ENCODE results near the gene MPPED1. TPM values are rescaled to one million over a fixed set of nuclear protein-coding genes. Genes with fewer than 3 reads are reported as not detected.

Gene MPPED1
- total RNA-seq, 4 donors from 2014 or later: 0.23 to 0.99 (median 0.80) TPM; not detected in 1

DNA sequence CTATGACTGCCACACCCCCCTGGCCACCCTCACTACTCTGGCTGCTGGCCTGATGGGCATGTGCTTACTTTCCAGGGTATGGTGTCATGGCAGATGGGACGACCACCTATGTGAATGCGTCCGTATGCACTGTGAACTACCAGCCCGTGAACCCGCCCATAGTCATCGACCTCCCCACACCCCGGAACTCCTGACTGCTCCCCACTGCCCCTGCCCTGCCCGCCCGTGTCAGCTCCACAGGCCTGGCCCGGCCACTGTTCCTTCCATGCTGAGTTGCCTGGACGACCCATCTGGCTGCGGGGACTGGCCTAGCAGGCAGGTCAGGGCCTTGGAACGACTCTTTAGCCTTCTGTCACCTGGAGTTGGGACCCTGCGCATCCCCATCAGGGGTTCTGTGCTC is 93.6 kb downstream of the MPPED1 start:
- Histone ChIP-seq H3K27me3 (peaks cover 6% of the 10 kb centered on the region), H3K4me1 (no peaks in the 10 kb centered on the region), H3K4me3 (no peak overlapping the region), H3K36me3 (no peaks in the 10 kb centered on the region), H3K27ac (no peak overlapping the region), H3K9me3 (no peaks in the 10 kb centered on the region)
- TF ChIP-seq, protein P1, sequence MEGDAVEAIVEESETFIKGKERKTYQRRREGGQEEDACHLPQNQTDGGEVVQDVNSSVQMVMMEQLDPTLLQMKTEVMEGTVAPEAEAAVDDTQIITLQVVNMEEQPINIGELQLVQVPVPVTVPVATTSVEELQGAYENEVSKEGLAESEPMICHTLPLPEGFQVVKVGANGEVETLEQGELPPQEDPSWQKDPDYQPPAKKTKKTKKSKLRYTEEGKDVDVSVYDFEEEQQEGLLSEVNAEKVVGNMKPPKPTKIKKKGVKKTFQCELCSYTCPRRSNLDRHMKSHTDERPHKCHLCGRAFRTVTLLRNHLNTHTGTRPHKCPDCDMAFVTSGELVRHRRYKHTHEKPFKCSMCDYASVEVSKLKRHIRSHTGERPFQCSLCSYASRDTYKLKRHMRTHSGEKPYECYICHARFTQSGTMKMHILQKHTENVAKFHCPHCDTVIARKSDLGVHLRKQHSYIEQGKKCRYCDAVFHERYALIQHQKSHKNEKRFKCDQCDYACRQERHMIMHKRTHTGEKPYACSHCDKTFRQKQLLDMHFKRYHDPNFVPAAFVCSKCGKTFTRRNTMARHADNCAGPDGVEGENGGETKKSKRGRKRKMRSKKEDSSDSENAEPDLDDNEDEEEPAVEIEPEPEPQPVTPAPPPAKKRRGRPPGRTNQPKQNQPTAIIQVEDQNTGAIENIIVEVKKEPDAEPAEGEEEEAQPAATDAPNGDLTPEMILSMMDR (IDR thresholded peaks at IDR 0.05): no peak
- TF ChIP-seq EP300 (IDR thresholded peaks at IDR 0.05) (no peak), POLR2A (IDR thresholded peaks at IDR 0.05) (no peak), POLR2AphosphoS5 (IDR thresholded peaks at IDR 0.05) (no peak)
- no peak for DNase-seq (ENCODE audit: low spot score in 2 of 2)
- WGBS: 89% methylated on average over 14 of the region's 14 CpGs

DNA sequence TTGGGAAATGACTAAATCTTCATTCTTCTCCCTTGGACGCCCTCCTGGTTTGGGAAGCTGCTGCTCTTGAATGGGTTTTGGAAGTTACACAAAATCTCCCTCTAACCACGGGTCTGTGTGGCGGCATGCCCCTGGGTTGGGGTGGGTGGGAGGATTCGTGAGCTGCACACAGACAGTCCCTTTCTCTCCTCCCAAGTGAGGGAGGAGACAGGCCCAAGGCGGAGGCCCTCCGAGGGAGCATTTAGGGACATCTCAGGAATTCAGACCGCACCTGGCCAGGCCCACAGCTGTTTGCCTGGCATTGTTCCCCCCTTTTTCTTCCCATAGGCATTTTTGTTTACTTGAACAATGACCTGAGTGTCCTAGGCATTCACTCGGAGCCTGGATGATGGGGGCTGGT is 94.1 kb downstream of the MPPED1 start:
- Histone ChIP-seq H3K4me3 (no peak overlapping the region), H3K27ac (no peak overlapping the region), H3K4me1 (no peaks in the 10 kb centered on the region), H3K36me3 (no peaks in the 10 kb centered on the region), H3K9me3 (no peaks in the 10 kb centered on the region), H3K27me3 (peaks cover 6% of the 10 kb centered on the region)
- 69% methylated on average over 8 of the region's 8 CpGs for WGBS
- no peak for DNase-seq (ENCODE audit: low spot score in 2 of 2)
- no peak for TF ChIP-seq EP300 (IDR thresholded peaks at IDR 0.05)
- TF ChIP-seq, protein P1 (IDR thresholded peaks at IDR 0.05): no peak
- TF ChIP-seq POLR2AphosphoS5 (IDR thresholded peaks at IDR 0.05): no peak
- TF ChIP-seq POLR2A (IDR thresholded peaks at IDR 0.05): no peak

DNA sequence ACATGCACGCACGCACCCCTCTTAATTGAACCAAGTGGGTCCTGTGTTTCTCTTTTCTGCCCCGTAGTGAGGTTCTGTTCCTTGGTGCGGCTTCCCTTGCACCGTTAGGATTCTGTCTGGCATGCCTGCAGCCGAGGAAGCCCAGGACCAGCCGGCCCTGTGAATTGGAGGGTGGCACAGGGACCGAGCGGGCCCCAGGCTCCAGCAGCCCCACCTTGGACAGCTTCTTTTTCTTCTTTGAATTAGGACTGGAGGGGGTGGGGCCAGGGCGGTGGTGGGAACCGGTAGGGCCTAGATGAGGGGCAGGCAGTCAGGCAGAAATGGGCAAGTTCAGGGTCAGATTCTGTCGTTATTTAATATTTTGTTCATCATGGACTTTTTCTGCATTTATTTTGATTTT is 94.7 kb downstream of the MPPED1 start:
- TF ChIP-seq, protein P1 (IDR thresholded peaks at IDR 0.05): no peak
- TF ChIP-seq EP300 (IDR thresholded peaks at IDR 0.05): no peak
- TF ChIP-seq POLR2A (IDR thresholded peaks at IDR 0.05): no peak
- TF ChIP-seq POLR2AphosphoS5 (IDR thresholded peaks at IDR 0.05): no peak
- no peak for DNase-seq (ENCODE audit: low spot score in 2 of 2)
- Histone ChIP-seq H3K27ac (no peak overlapping the region), H3K36me3 (no peaks in the 10 kb centered on the region), H3K27me3 (peaks cover 3% of the 10 kb centered on the region), H3K9me3 (no peaks in the 10 kb centered on the region), H3K4me3 (no peak overlapping the region), H3K4me1 (no peaks in the 10 kb centered on the region)
- WGBS: 77% methylated on average over 12 of the region's 12 CpGs

DNA sequence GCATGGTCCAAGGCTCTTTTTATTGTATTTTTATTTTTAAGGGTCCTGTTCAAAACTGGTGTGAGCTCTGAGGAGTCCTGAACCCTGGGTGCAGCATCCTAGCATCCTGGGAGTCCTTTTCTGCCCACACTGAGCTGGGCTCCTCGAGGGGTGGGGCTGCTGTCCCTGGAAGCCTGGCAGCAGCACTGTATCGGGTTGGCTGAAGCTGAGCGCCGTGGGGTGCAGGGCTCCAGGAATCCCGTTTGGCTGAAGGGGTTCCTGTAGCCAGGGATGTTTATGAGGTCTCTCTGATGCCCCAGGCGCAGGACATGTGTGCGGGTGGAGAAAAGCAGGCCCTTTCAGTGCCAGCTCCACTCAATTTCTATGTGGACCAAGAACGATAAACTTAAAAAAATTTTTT is 95.4 kb downstream of the MPPED1 start:
- no peak for TF ChIP-seq EP300 (IDR thresholded peaks at IDR 0.05)
- TF ChIP-seq POLR2A (IDR thresholded peaks at IDR 0.05): no peak
- no peak for TF ChIP-seq POLR2AphosphoS5 (IDR thresholded peaks at IDR 0.05)
- TF ChIP-seq, protein P1 (IDR thresholded peaks at IDR 0.05): no peak
- Histone ChIP-seq H3K36me3 (no peaks in the 10 kb centered on the region), H3K4me1 (no peaks in the 10 kb centered on the region), H3K27ac (no peak overlapping the region), H3K9me3 (no peaks in the 10 kb centered on the region), H3K4me3 (no peak overlapping the region), H3K27me3 (peaks cover under 1% of the 10 kb centered on the region)
- no peak for DNase-seq (ENCODE audit: low spot score in 2 of 2)
- 51% methylated on average over 8 of the region's 8 CpGs for WGBS

DNA sequence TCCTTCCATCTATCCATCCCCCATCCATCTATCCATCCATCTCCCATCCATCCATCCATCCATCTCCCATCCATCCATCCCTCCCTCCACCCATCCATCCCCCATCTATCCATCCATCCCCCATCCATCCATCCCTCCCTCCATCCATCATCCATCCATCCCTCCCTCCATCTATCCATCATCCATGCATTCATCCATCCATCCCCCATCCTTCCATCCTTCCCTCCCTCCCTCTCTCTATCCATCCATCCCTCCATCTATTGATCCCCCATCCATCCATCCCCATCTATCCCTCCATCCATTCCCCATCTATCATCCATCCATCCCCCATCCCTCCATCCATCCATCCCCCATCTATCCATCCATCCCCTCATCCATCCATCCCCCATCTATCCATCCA is 96.7 kb downstream of the MPPED1 start:
- TF ChIP-seq, protein P1 (IDR thresholded peaks at IDR 0.05): no peak
- TF ChIP-seq EP300 (IDR thresholded peaks at IDR 0.05) (no peak), POLR2AphosphoS5 (IDR thresholded peaks at IDR 0.05) (no peak), POLR2A (IDR thresholded peaks at IDR 0.05) (no peak)
- Histone ChIP-seq H3K9me3 (no peaks in the 10 kb centered on the region), H3K36me3 (no peaks in the 10 kb centered on the region), H3K4me1 (no peaks in the 10 kb centered on the region), H3K27ac (no peak overlapping the region), H3K27me3 (no peaks in the 10 kb centered on the region), H3K4me3 (no peak overlapping the region)
- no peak for DNase-seq (ENCODE audit: low spot score in 2 of 2)

Data from suprapubic skin (tissue), 4 donors.